ENCODE data around the gene GRM8.

Gene GRM8

DNA sequence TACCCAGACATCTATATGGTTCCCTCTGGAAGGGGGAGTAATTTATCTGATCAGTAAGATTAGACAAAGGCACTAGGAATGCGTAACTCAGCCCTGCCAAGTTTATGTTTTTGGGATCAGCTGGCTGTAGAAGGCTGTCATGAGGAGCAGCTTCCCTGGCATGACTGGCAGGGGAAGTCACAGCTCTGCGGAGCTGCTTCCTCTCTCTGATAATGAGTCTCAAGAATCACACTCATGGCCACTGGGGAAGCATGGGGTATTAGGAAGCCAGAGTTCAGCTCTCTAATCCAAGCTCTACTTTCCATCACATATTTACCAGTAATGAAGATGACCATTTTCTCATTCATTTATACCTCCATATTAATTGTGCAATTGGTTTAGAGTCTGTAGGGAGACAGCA is 758.9 kb downstream of the GRM8 start:
- DNase-seq, result no peak

DNA sequence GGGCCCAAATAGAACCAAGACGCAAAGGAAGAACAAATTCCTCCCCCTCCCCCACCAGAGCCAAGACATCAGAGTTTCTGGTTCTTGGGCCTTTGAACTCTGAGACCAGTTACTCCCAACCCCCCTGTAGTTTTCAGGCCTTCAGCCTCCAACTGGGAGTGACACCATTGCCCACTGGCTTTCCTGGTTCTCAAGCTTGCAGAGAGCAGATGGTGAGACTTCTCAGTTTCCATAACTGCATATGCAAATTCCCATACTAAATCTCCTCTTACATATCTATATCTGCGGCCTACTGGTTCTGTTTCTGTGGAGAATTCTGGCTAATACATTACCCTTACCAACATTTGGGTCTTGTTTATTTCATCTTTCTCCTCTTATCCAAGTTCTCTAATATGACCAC is 762.9 kb downstream of the GRM8 start:
- DNase-seq, result no peak

DNA sequence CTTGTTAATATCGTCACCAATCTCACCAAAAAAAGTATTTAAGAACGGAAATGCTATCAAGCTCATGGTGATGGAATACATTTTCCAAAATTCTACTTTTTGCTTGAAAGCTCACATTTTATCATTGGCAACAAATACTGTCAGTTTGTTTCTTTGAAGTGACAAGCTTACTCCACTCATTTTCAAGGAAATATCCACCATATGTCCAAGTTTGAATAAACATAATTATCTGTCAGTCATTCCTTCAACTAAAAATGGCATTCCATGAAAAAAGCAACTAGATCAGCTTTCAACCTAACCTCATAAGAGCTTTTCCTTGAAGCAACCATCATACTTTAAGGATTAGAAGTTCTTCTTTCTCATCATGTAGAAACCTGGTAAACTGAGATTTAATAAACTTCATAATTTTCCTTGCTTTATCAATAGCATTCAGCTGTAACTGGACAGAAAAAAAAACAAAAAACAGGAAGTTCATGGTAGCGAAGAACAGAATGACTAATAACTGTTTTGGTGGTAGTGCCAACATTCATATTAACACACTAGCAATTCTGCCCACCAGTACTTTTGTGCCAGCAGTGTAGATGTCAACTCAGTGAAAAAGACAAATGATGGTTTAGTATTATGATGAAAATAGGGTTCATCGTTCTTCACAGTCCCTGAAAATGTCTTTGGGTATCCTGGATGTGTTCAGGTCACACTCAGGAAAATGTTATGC is 764.9 kb downstream of the GRM8 start:
- DNase-seq, result no peak

DNA sequence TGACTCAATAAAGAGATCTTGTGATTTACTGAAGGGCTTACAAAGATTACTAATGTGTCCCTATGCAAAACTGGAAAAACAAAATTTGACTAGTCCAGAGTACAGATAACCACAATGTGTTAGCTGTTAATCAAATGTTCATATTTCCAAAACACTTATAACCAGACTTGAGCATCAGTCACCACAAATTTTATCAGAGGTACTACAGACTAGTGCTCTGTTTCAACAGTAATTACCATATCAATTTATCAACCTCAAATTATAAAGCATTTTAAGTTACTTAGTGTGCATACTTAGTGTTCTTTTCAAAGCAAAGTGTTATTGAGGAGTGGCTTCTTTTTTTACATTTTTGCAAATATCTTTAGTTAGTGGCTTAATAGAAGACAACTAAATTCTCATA is 765.9 kb downstream of the GRM8 start:
- DNase-seq, result no peak

DNA sequence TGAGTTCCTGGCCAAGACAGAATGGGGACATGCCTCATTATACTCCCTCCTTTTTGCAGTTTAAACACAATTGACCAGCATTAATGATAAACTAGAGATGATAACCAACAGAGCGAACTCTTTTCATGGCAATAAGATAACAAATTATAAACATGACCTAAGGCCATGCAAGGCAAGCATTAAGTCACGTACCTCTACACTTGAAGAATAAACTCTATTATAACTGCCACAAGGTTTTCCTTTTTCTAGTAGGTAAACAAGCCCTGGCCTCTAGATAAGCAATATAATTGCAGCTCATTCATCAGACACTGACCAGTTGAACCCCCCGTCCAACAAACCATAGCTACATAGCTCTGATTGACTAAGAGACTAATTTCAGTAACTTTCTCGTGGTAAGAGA is 767.0 kb downstream of the GRM8 start:
- no peak for DNase-seq

DNA sequence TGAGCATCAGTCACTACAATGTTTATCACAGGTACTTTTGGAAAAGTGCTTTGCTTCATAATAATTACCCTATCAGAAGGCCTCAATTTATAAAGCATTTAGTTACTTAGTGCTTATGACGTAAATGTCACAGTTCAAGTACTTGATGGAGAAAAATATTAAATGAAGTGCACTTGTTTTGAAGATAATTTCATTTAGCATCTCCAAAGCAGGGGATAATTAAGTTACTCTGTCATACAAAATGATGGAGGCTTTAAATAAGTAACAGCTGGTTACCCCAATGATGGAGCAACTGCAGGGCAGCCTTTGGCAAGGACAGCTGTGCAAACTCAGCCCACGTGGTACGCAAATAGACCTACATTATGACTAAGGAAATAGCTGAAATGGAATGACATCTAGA is 768.8 kb downstream of the GRM8 start:
- no peak for DNase-seq

DNA sequence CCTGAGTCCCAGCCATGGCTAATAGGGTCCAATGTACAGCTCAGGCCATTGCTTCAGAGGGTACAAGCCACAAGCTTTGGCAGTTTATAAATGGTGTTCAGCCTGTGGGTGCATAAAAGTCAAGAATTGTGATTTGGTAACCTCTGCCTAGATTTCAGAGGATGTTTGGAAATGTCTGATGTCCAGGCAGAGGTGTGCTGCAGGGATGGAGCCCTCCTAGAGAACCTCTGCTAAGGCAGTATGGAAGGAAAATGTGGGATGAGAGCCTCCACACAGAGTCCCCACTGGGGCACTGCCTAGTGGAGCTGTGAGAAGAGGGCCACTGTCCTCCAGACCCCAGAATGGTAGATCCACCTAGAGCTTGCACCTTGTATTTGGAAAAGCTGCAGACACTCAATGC is 779.9 kb downstream of the GRM8 start:
- DNase-seq, result no peak

DNA sequence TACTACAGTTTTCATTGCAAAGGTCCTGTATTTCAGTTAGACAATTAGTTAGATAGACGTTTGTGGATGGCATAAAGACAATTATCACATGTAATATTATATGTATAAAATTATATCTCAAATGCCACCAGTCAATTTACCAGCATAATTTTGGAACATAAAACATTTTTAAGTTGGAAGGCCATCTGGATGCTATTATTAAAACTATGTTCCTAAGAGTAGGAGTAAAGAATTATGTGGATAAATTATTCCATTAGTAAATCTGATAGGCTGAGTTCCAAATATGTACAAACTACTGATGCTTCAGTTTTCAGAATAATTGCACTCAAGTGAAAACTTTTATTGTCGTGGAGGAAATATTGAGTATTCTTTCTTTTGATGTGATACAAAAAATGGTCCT is 790.3 kb downstream of the GRM8 start:
- no peak for DNase-seq

DNA sequence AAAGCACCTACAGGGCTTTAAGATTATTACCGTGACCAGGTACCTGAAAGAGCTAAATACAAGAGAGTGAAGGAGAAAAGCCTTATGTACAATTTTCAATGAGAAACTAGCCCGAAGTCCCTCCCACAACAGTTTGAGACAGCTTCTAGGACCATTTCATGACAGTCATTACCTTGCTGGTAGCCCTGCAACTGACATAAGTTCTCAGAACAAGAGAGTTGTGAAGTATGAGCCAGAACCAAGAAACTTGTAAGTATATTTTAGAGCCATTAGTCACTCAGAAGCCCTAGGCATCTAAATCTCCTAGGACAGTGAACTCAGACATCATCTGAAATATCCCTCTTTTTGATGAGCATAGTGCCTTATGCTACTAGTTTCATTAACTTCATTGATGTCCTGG is 792.1 kb downstream of the GRM8 start:
- DNase-seq, result no peak

DNA sequence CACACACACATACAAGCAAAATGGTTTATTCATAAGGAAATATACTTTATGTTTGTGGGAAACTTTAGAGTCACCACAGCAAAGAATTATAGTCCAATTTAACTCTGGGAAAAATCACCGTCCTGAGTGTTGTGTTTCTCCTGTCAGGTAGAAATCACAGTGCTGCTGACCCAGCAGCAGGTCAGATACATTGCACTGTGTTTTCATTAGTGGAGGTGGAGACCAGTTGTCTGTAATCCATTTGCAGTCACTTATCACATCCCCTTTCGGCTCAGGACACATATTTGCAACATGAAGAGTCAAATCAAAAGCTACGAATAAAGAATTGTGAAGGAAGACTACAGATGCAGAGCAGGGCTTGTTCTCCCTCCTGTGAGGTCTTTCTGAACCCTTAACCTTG is 799.6 kb downstream of the GRM8 start:
- no peak for DNase-seq

DNA sequence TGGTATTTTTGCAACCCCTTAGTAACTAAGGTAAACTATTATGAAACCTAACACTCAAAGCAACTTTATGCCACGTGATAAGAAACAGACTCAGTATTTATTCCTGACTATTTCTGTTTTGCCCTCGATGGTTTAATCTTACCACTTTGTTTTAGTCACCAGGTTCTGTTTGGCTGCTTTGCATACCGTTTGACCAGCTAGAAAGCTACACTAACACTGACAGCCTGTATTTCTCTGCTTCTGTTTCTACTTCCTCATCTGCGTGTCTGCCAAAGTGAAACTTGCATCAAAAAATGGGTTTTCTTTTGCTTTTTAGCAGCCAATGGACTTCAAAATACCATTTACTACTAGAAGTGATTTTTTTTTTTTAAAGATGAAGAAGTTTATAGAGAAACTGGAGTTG is 802.5 kb downstream of the GRM8 start:
- DNase-seq, result no peak

DNA sequence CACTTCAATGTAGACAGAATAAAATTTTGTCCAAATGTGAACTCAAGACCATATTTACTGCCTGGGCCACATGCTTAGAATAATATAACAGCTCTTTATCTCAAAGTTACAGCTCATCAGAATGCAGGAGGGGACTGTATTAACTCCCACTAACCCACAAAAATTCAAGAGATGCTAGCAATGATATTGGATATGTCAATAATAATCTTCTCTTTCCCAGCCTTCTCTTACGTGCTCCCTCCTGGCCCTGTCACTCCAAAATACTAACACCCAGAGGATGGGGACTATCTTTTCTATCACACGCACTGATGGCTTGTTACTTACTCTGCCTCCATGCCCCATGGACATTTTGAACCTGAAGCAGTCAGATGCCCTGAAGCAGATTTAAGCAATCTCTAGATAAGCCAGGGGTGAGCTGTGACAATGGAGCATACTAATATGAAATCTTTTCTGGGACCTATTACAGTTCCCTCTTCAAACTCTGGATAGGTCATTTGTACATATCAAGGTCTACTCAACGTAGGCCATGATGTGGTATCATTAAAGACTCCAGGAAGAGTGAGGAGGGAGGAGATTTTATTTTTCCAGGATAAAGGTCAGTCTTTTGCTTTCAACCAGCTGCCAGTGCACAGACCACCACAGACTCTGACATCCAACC is 803.0 kb downstream of the GRM8 start:
- DNase-seq, result no peak

DNA sequence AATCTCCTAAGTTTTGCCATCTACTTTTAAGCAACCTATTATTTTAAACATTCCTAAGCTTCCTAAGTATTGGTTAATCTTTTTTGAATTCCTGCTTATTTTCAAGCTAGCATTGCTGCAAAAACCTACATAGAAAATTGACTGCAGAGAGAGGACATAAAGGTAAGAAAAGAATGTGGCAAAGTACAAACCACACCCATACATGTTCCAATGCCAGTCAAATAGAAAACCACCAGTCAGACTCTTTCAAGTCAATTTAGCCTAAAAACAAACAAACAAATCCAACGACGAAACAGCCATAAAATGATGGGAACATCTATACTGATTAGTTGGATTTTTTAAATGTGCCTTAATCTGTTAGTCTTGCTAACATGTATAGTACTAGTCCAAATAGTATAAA is 804.8 kb downstream of the GRM8 start:
- no peak for DNase-seq

DNA sequence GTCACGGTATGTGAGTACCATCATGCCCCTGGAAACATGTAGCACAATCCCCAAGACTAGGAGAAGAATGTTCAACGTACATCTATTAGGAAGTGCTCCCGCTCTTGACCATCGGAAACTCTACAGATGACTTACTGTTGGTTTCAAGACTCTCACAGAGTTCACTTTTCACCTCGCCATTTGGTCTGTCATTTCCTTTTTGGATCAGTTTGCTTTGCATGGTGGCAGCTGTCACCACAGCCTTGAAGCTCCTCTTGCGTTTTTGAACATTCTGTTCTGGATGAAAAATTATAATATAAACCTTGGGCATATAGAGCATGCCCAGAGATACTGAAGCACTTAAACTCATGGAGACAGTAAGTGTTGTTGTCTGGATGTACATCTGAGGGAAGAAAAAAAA is 806.8 kb downstream of the GRM8 start:
- no peak for DNase-seq

DNA sequence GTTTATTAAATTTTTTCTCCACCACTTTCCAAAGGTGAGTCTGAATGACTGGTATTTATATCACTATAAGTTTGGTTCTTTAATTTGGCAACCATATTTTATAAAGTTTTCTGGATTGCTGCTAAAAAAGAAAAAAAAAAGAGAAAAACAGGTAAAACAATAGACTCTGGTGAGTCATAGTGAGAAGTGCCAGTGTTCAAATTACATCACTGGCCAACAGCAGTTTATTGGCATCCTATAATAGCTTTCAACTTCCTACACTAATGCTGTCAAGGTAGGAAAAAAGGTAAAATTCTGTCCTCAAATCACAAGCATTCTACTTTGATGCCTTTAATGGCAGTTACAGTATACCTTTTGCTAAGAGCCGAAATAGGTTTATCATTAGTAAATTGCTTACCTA is 808.8 kb downstream of the GRM8 start:
- DNase-seq, result no peak

DNA sequence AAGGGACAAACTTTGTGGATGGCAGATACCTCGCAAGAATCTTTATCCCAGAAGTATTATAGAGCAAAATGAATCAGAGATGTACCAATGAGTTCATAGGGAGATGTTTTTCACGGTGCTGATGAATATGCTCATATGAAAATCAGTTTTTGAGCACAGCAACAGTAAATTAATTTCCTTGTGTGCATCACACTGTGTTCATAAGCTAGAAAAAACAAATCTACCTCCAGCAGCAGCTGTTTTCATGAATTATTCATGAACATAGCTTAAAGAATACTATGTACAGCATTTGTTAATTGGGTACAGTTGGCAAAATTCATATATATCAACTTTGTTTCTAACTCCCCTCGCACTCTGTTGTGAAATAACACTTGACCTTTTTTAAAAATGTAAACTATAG is 809.8 kb downstream of the GRM8 start:
- DNase-seq, result no peak

DNA sequence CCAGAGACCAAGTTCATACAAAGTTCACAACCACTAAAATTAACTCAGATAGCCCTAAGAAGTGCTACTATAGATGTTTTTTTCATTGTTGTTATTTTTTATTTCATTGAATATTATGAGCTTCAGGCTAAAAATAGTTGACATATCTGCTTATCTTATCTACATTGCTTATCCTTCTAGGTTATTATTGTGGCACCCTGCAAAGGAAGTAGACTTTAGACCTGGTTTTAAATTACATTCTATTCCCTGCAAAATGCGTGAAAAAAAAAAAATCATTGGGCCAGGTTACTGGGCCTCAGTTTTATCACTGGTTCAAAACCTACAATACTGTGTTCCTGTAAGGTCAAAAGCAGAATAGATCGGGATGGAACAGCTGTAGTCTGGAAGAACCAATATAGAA is 811.0 kb downstream of the GRM8 start:
- no peak for DNase-seq

DNA sequence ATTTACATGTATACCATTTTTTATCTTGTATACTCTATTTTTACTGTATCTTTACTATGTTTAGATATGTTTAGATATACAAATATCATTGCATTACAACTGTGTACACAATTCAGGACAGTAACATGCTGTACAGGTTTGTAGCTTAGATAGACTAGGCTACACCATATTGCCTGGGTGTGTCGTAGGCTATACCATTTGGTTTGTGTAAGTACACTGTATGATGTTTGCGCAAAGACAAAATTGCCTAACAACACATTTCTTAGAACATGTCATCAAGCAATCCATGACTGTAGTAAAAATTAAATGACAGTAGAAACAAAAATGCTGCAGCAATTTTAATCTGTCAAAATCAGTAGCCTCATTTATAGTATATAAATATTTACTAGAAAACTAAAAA is 812.2 kb downstream of the GRM8 start:
- no peak for DNase-seq

DNA sequence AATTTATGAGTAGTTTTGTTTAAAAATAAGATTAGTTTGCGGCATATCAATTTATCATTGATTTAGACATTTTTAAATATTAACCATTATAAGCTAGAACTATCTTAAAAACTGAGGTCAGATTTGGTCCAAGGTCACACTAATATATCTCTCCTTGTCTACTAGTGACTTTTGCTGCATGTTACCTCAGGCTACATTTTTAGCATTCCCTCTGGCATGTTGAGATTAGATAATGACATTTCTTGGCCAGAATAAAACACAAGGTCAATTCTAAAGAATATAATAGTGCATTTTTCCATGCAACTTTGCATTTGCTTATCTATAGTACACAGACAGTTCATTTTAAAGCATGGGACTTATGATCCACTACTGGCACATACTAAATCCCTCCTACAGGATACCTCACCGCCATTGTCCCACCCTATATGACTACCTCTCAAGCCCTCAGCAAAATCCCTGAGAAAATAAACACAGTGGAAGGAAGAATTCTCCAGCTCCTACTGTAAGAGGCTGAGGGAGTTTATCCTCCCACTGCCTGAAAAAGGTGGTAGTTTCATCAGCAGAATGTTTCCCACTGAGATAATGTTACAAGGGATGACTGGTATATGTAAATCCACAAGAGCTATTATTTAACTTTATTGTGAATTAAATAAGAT is 816.4 kb downstream of the GRM8 start:
- no peak for DNase-seq

DNA sequence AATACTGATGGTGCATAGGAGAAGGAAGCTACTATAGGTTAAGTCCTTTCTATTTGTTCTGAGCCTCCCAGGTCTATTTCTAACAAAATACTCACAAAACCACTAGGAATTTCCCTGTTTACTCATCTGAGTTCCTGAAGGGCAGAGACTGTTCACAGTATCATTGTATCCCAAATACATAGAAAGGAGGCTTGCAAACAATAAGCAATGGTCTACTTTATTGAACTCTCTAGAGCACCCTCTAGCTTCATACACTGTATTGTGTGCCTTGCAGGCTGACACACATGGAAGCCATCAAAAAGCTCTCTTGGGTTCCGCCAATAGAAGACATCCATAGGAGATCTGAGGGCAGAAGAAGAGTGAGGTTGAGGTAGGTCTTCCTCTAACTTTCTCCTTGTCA is 826.1 kb downstream of the GRM8 start:
- no peak for DNase-seq

DNA sequence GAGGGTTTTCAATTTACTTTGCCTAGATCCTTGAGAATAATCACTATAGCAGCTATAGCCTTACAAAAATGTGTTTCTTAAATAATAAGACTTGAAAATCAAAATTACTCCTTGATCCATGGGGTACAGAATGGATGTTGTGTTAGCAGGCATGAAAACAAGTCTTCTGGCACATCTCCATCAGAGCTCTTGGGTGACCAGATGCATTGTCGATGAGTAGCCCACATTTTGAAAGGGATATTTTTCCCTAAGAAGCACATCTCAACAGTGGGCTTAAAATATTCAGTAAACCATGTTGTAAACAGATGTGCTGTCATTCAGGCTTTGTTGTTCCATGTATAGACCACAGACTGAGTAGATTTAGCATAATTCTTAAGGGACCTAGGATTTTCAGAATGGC is 827.8 kb downstream of the GRM8 start:
- no peak for DNase-seq

DNA sequence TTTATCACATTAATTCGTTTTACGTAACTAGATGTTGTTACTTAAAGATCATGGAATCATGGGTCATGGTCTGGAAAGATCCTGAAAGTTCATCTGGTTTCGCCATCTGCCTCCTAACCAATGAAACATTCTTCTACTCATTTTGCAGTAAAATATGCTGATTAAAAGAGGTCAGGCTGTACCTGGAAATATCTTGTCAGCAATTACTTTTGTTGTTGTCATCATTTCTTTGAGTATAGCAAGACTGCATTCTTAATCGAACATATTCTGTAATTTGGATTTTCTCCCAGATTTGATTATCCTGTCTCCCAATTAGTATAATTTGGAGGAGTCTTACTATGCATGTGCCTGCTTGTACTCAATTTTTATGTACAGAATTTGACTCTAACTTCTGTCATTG is 833.7 kb downstream of the GRM8 start:
- DNase-seq, result no peak

DNA sequence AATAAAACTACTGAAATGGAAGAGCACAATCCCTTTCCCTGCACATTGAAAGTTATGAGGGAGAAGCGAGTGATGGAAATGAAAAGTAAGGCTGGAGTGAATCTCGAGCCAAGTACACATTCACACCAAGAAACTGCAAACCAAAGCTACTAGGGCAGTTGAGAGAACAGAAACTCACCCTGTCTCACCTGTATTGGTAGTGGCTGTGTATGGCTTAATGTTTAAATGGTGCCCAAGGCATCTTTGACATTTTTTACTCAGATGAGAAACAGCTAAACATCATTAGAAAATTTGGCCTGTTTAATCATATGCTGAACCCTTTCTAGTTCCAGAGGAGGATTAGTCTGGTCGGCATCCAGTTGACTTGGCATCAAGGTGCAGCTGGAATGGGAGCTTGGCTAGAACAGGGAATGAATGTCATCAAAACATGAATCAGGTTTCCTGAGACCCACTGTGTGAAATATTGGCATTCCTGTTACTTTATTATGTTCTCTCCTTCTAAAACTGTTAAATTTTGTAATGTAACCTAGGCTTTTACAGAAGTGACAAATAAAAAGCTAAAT is 840.8 kb downstream of the GRM8 start:
- no peak for DNase-seq

Measured in CD4-positive, alpha-beta T cell treated with Interleukin-6 for 4 hours (primary cell).